Anterior cingulate cortex (tissue), 58 donors: ENCODE data around the gene MBLAC2.

Experiments used
- DNase-seq, 58 donors: peaks; one replicate each; lab custom pipeline; 2025; lab: John Stamatoyannopoulos, UW

The MBLAC2 gene

GRCh38 chr5:90474235-90475107, at the start of gene MBLAC2, which contains the start of gene POLR3G:
TSS of gene MBLAC2 (minus strand) at chr5:90474771. CDS start at chr5:90474292, 479 bp downstream.
TSS of gene POLR3G (plus strand) at chr5:90474864. CDS start at chr5:90485568, 10,704 bp downstream.
- DNase-seq, result peak; percentile 41 to 94 (median 88)

- no peak for DNase-seq
Observed at GRCh38 chr5:90519081-90519480, 44.5 kb upstream of the MBLAC2 start.

- no peak for DNase-seq
Observed at GRCh38 chr5:90518661-90519060, 44.1 kb upstream of the MBLAC2 start.

GRCh38 chr5:90514520-90514919, 39.9 kb upstream of the MBLAC2 start:
- DNase-seq, result no peak

GRCh38 chr5:90510438-90510837, 35.9 kb upstream of the MBLAC2 start:
- no peak for DNase-seq

GRCh38 chr5:90506221-90506620, 31.6 kb upstream of the MBLAC2 start:
- DNase-seq, result no peak

GRCh38 chr5:90504743-90505142, 30.2 kb upstream of the MBLAC2 start:
- no peak for DNase-seq

GRCh38 chr5:90503596-90503995, 29.0 kb upstream of the MBLAC2 start:
- DNase-seq, result no peak

- no peak for DNase-seq
Observed at GRCh38 chr5:90495146-90495545, 20.6 kb upstream of the MBLAC2 start.

- no peak for DNase-seq
Observed at GRCh38 chr5:90494043-90494442, 19.5 kb upstream of the MBLAC2 start.

GRCh38 chr5:90488791-90489190, 14.2 kb upstream of the MBLAC2 start:
- DNase-seq, result no peak

- DNase-seq, result no peak
Observed at GRCh38 chr5:90484540-90484939, 10.0 kb upstream of the MBLAC2 start.

- DNase-seq, result no peak
Observed at GRCh38 chr5:90483206-90483605, 8.6 kb upstream of the MBLAC2 start.

GRCh38 chr5:90480699-90481098, 6.1 kb upstream of the MBLAC2 start:
- no peak for DNase-seq

GRCh38 chr5:90479611-90480385, 5.2 kb upstream of the MBLAC2 start:
- no peak for DNase-seq

- DNase-seq, result no peak
Observed at GRCh38 chr5:90477621-90478215, 3.1 kb upstream of the MBLAC2 start.

GRCh38 chr5:90477073-90477472, 2.5 kb upstream of the MBLAC2 start:
- DNase-seq, result peak in 2 of 58 donors; percentile 2

- no peak for DNase-seq
Observed at GRCh38 chr5:90476391-90476790, 1.8 kb upstream of the MBLAC2 start.

- DNase-seq, result peak in 1 of 58 donors; percentile 2
Observed at GRCh38 chr5:90475436-90475980, 937 bp upstream of the MBLAC2 start.

- peak in 31 of 58 donors; percentile 9 to 68 (median 52) for DNase-seq
Observed at GRCh38 chr5:90473396-90474234, 956 bp downstream of the MBLAC2 start.
